ENCODE measurements around the gene UBL4A. TPM values are rescaled to one million over a fixed set of nuclear protein-coding genes. Genes with fewer than 3 reads are reported as not detected.

The UBL4A gene
- total RNA-seq = 10 to 100 TPM; 39.6 to 40.4 TPM

DNA sequence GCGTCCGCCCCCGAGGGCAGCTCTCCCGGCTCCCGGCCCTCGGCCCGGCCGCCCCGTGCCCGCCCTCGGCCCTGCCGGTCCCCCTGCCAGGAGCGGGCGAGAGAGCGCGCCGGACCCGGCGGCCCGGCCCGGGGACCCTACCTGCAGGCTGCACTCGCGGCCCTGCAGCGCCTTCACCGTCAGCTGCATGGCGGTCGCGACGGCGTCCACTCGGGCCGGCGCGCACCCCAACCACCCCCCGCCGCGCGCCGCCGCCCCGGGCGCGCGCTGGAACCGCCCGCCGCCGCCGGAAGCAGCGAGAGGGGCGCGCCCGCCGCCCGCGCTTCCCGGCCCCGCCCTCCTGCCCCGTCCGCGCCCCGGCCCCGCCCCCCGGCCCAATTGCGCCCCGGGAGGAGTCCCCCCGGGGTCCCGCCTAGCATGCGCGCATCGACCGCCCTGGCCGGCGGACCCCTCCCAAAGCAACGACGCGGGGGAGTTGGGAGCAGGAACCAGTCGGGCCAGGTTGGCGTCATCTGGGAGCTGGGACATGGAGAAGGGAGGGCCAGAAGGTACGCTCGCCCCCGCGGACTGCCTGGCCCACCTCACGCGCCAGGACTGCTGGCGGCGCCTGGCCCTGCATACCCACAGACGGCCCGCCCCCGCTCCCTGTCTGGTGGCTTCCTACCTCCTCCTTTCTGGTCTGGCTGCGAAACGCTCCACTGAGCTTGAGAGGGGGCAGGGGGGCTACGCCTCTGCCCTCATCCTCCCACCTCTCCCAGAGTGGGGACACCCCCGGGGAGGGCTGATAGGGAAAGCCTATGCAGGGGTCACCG, at the start of gene UBL4A:
UBL4A (minus strand) TSS at position 220 of the 812 bp plus-strand sequence; CDS start at position 189, 31 bp downstream.
- peak within 1 kb of the TSS in 1 of 2 donors; percentile 44 for H3K27ac Mint-ChIP-seq
- H3K36me3 Mint-ChIP-seq = peaks cover 5 to 9% of the 10 kb centered on the region in 2 donors
- no peaks in the 10 kb centered on the region for H3K9me3 Mint-ChIP-seq
- DNase-seq (ENCODE audit: low spot score in 2 of 2) (peak in 1 of 2 donors; percentile 62), ATAC-seq (peak; percentile 9 to 47)

DNA sequence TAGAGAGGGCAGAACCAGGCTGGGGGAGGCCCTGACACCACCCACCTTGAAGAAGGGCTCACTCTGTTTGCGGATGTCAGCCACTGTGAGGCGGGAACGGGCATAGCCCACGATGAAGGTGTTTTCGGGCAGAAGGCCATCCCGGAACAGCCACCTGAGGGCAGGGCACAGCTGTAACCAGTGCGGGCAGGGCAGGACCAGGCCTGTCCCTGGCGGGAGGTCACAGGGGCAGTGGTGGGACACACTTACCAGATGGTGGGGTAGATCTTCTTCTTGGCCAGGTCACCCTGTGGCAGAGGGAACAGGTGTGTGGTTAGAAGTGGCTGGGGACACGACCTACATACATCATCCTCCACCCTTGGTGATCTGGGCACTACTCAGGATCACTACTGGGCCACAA, 49.5 kb upstream of the UBL4A start:
- Mint-ChIP-seq H3K27ac (no peak overlapping the region), H3K36me3 (no peaks in the 10 kb centered on the region), H3K9me3 (no peaks in the 10 kb centered on the region)
- DNase-seq (ENCODE audit: low spot score in 2 of 2) (no peak), ATAC-seq (no peak)

DNA sequence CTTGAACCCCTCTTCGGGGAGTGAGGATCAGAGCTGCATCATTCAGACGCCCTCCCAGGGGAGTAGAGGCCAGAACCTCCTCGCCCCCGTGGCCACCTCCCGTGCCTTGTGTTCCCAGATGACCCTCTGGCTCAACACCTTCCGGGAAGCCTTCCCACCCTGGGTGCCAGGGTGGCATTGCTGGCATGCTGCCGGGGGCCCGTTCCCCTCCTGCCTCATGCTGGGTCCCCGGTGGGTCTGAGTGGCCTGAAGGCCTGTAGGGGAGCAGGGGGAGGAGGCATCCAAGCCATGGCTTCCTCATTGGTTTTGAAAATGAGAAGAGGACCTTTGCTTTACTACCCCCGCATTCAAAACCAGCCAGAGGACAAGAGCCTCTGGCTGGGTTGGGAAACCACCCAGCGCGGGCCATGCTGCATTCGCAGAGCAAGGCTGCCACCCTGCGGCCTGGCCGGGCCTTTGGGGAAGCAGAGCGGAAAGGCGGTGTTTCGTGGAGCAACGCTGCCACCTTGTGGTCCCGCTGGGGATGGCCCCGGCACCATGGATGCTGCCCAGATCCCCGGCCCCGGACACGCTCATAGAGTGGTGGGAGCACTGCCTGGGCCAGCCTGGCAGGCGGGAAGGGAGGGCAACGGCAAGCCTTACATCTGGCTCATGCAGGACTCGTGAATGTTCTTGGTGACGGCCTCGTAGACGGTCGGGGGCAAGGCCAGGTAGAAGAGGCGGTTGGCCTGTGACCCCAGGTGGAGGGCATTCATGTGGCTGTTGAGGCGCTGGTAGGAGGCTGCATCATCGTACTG, 48.3 kb upstream of the UBL4A start:
- ATAC-seq (peak; percentile 96 to 97), DNase-seq (ENCODE audit: low spot score in 2 of 2) (peak; percentile 83 to 84)
- H3K9me3 Mint-ChIP-seq = no peaks in the 10 kb centered on the region
- no peak overlapping the region for H3K27ac Mint-ChIP-seq
- no peaks in the 10 kb centered on the region for H3K36me3 Mint-ChIP-seq

DNA sequence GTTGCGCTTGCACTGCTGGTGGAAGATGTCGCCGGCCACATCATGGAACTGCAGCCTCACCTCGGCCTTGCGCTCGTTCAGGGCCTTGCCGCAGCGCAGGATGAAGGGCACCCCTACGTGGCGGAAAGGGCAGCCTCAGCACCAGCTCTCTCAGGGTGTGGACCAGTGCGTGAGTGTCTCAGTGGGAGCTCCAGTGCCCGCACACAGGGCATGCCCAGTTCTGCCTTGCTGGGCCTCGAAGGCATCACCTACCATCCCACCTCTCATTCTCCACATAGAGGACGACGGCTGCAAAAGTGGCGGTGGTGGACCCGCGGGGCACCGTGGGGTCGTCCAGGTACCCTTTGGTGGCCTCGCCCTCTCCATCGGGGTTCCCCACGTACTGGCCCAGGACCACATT, 46.3 kb upstream of the UBL4A start:
- DNase-seq (ENCODE audit: low spot score in 2 of 2) (no peak), ATAC-seq (no peak)
- Mint-ChIP-seq H3K27ac (peak overlapping the region in 1 of 2 donors; percentile 36), H3K36me3 (no peaks in the 10 kb centered on the region), H3K9me3 (no peaks in the 10 kb centered on the region)

DNA sequence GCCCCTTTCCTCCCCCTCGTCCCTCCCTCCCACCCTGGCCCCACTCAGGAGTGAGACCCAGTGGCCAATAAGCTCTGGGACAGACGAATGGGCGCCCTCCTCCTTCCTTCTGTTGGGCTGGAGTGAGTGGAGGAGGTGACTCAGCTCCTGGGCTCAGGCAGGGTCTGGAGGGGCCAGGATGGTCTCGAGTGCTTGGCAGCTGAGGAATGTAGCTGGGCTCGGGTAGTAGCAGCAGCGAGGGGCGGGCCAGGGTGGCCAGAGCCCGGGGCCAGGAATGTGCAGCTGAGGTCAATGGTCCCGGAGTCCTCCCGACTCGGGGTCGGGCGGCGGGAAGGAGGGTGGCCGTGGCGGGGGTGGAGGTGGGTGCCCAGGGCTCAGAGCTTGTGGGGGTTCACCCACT, 45.2 kb upstream of the UBL4A start:
- no peak overlapping the region for H3K27ac Mint-ChIP-seq
- no peaks in the 10 kb centered on the region for H3K9me3 Mint-ChIP-seq
- no peaks in the 10 kb centered on the region for H3K36me3 Mint-ChIP-seq
- ATAC-seq = no peak
- no peak for DNase-seq (ENCODE audit: low spot score in 2 of 2)

DNA sequence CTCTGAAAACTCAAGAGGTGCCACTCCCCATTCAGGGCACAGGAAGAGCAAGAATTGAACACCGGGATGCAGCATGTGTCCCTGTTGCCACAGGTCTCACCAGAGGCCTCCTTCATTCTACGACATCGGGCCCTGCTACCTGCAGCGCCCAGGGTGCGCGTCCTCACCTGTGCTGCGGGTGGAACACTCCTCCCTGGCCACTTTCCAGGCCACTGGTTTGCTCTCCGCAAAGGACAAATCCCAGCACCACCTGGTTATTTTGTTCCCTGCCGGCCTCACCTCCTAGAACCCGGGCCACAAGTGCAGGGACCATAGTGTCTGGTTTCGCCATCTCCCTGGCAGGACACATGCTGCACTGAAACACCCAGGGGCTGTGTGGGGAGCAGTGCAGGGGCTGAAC, 43.9 kb upstream of the UBL4A start:
- no peak for ATAC-seq
- no peak for DNase-seq (ENCODE audit: low spot score in 2 of 2)
- no peaks in the 10 kb centered on the region for H3K9me3 Mint-ChIP-seq
- H3K27ac Mint-ChIP-seq = peak overlapping the region in 1 of 2 donors; percentile 29
- no peaks in the 10 kb centered on the region for H3K36me3 Mint-ChIP-seq

DNA sequence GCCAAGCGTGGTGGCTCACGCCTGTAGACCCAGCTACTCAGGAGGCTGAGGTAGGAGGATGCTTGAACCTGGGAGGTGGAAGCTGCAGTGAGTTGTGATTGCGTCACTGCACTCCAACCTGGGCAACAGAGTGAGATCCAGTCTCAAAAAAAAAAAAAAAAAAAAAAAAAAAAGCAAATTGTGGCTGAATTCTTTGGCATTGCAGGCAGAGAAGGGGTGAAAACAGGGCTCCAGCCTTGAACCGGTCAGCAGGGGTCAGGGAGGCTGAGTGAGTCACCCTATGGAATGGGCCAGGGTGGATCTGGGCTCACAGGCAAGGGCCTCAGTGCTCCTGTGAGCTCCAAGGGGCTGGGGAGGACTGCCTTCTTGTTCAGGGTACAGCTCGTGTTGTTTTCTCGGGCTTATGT, 42.8 kb upstream of the UBL4A start:
- Mint-ChIP-seq H3K27ac (peak overlapping the region in 1 of 2 donors; percentile 14), H3K36me3 (no peaks in the 10 kb centered on the region), H3K9me3 (no peaks in the 10 kb centered on the region)
- no peak for DNase-seq (ENCODE audit: low spot score in 2 of 2)
- no peak for ATAC-seq

DNA sequence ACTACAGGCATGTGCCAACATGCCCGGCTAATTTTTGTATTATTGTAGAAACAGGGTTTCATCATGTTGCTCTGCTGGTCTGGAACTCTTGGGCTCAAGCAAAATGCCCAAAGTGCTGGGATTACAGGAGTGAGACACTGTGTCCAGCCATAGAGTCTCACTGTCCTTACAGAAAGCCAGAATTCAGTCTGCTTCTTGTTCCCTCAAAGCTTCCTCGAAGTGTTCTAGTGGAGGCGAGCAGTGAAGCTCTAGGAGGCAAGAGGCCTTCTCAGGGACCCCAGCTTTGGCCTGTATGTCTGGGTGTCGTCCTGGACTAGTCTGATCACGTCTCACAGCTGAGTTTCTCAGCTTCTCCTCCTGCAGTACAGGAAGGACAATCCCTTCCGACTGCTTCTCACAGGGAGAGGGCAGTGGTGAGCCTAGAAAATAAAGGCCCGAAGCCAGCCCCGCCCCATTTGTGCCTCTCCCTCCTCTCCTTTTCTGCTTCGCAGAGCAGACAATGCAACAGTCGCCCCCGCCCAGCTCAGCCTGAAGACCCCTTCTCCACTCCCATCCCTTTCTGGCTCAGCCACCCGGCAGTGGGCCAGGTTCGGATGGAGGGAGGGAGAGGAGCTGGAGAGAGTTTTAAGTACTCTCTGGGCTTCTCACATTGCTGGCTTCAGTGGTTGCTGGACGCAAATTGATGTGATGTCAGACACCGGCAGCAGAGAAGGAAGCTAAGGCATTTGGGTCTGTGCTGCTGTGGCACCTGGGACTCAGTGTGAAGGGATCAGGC, 40.7 kb upstream of the UBL4A start:
- DNase-seq (ENCODE audit: low spot score in 2 of 2) (peak in 1 of 2 donors; percentile 47), ATAC-seq (peak; percentile 93)
- no peaks in the 10 kb centered on the region for H3K36me3 Mint-ChIP-seq
- no peaks in the 10 kb centered on the region for H3K9me3 Mint-ChIP-seq
- H3K27ac Mint-ChIP-seq = peak overlapping the region in 1 of 2 donors; percentile 75

DNA sequence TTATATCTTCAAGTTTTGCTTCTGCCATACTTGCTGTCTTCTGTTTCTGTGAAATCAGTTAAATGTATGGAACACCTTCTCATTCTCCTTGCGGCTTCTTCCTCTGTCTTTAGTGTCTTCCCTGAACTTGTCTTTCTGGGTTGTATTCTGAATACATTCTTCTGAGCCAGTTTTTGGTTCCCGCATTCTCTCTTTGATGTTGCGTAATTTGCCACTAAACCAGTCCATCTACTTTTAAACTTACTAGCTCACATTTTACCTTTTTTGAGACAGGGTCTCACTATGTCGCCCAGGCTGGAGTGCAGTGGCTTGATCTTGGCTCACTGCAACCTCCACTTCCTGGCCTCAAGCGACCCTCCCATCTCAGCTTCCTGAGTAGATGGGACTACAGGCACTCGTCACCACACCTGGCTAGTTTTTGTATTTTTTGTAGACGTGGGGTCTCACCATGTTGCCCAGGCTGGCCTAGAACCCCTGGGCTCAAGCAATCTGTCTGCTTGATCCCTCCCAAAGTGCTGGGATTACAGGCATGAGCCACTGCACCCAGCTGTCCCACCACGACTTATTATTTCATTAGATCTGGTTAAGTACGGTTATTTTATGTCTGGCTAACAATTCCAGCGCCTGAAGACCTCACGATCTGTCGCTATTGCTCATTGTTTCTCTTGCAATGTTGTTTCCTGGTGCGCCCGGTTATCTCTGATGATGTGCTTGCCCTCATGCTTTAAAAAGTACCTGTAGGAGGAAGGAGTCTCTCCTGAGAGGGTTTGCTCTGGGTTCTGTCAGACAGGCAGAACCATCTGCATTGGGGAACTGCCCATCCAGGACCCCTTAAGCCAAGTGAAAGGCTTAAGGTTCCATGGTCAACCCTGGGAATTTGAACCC, 39.4 kb upstream of the UBL4A start:
- Mint-ChIP-seq H3K36me3 (no peaks in the 10 kb centered on the region), H3K27ac (peak overlapping the region; percentile 55 to 75), H3K9me3 (no peaks in the 10 kb centered on the region)
- ATAC-seq (no peak), DNase-seq (ENCODE audit: low spot score in 2 of 2) (no peak)

DNA sequence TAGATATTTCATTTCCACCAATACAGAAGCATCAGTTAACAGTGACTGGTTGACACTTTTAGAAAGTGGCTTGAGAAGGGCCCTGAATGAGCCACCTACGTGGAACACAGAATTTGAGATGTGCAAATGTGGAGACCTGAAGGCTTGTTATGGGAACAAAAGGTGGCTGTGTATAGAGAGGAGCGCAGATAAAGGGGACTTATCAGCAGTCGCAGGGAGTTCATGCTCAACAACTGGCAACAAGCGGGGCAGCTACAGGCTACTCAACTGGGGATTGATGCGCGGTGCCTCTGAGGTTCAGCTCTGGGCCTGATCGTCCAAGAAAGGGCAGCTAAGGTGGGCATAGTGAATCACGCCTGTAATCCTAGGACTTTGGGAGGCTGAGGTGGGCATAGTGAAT, 33.0 kb upstream of the UBL4A start:
- no peak for DNase-seq (ENCODE audit: low spot score in 2 of 2)
- Mint-ChIP-seq H3K27ac (no peak overlapping the region), H3K36me3 (peaks cover 6% of the 10 kb centered on the region in 2 donors), H3K9me3 (no peaks in the 10 kb centered on the region)
- ATAC-seq = no peak

DNA sequence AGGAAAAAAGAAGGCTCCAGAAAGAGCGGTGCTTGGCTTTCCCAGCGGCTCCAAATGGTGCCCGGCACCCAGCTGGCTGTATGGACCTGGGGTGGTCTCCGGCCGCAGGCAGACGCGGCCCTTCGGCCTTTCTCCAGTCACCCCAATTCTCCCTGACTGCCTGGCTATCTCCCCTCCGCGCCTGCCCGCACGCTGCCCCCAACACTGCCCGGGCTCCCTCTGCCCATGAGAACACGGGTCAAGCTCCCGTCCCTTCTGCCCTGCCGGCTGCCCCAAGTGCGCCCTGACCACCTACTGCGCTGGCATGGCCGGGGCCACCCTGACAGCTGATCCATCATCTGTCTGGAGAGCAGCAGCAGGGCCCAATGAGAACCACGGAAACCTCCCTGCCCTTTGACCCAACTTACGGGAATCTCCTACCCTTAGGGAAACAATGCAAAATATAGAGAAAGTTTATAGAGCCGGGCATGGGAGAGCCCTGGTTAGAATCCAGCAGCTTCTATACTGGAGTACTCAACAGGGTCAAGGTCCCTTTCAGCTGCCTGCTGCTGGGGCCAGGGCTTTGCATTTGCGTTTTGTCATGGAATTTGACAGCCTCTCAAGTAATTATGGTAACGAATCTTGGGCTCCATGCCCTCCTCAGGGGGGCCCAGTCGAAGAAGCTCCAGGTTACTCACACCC, 30.8 kb upstream of the UBL4A start:
- DNase-seq (ENCODE audit: low spot score in 2 of 2) = no peak
- no peak overlapping the region for H3K27ac Mint-ChIP-seq
- H3K9me3 Mint-ChIP-seq = no peaks in the 10 kb centered on the region
- ATAC-seq = no peak
- peaks cover 6 to 14% of the 10 kb centered on the region in 2 donors for H3K36me3 Mint-ChIP-seq

DNA sequence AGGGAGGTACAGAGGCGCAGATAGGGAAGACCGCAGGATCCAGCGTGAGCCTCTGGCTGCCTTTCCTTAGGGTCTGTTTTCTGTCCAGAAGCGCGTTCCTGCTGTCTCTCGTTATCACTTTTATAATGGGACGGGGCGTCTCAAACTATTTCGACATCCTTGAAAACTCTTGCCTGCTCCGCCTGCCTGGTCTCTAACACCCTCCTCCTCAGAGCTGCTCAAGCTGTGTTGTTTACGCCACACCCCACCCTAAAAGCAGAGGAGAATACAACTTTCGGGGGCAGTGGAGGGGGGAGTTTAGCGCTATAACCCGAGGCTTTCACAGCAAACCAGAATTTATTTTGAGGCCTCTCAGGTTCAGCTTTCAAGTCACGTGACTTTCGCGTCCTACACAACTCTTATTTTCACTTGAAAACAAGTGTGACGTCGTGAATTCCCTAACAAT, 30.3 kb upstream of the UBL4A start:
- no peak for ATAC-seq
- Mint-ChIP-seq H3K27ac (peak overlapping the region; percentile 88 to 92), H3K9me3 (no peaks in the 10 kb centered on the region), H3K36me3 (peaks cover 6 to 14% of the 10 kb centered on the region in 2 donors)
- no peak for DNase-seq (ENCODE audit: low spot score in 2 of 2)

DNA sequence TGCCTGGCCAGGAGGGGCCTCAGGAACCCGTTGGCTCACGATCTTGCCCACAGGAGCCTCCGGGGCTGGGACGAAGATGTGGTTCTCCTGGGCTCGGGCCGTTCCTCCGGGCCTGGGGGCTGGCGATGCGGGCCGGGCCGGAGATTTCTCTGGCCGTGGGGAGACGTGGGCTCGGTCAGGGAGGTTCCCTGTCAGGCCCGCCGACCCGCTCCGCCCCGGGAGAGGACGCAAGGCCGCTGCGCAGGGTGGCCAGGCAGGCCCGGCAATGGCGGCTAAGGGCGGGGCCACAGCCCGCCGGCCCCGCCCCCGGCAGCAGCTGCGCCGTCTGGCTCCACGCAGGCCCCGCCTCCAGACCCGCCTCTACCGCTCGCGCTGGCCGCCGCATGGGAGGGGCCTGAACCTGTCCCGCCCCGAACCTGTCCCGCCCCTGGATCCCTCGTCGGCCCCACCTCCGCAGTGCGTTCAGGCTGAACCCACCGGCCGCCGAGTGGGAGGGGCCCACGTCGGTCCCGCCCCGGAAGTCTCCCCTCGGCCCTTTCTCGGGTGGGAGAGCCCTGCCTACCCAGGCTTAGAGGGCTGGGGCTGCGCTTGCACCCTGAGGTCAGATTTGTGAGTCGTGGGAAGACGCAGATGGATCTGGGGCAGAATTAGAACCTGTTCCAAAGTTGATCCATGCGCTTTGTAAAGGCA, 29.7 kb upstream of the UBL4A start, which contains the start of gene FAM3A:
FAM3A (minus strand) TSS at position 267 of the 690 bp plus-strand sequence. CDS start 460 bp downstream, outside the sequence.
- ATAC-seq (peak; percentile 90 to 98), DNase-seq (ENCODE audit: low spot score in 2 of 2) (peak; percentile 90)
- H3K27ac Mint-ChIP-seq = peak within 1 kb of the TSS; percentile 88 to 92
- no peaks in the 10 kb centered on the region for H3K9me3 Mint-ChIP-seq
- peaks cover 6 to 14% of the 10 kb centered on the region in 2 donors for H3K36me3 Mint-ChIP-seq

DNA sequence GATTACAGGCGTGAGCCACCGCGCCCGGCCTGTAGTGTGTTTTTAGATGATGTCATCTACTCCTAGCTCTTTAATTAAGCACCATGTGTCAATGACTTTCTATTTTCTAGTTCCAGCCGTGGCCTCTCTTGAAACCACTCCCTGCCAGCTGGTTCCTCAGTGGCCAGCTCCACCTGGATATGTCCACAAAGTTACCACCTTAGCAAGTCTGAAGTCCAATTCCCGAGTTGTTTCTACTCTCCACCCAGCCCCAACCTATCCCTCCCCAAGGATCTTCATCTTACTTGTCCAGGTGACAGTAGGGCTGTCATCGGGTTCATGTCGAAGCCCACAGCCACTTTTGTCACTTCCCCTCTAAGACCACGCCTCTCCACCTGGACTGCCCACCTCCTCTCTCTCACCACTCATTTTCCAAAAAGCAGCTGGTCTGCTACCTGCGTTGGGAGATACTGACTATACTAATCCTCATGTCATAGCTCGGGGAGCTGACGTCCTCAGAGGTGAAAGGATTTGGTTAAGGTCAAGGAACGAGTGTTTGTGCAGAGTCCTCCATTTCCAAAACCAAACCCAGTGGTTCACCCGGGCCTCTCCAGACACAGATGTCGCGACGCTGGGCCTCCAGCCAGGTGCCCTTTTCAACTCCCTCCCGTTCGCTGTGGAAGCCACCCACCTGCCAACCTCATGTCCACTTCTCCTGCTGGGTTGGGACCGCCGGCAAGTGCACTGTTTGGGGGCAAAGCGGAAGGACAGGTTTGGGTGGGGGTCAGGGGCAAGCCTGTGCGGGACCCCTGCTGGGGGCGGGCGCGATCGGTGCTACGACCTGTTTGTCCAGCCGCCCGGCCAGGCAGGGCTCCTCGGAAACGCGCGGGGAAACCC, 28.9 kb upstream of the UBL4A start:
- peak in 1 of 2 donors; percentile 21 for ATAC-seq
- DNase-seq (ENCODE audit: low spot score in 2 of 2) = peak in 1 of 2 donors; percentile 22
- Mint-ChIP-seq H3K27ac (peak overlapping the region; percentile 68 to 88), H3K9me3 (no peaks in the 10 kb centered on the region), H3K36me3 (peaks cover 6 to 14% of the 10 kb centered on the region in 2 donors)
